Suprapubic skin (tissue), 4 donors: ENCODE results near the gene TMEM175.

ENCODE experiments used
- CTCF ChIP-seq, 2 donors: fragments of 200-600 bp in 1 of 2; fragments of 450-650 bp in 1 of 2; sonication (generic) in 1 of 2; IDR thresholded peaks; one replicate each; pipeline ENCODE4 v1.5.1; 2016 to 2019; ENCODE audit warnings: antibody characterized with exemption in 2 of 2, mild to moderate bottlenecking in 1 of 2, moderate library complexity in 1 of 2
- POLR2A ChIP-seq, 2 donors: fragments of 450-650 bp; IDR thresholded peaks; one replicate each; pipeline ENCODE4 v1.6.1; 2017; ENCODE audit warnings: antibody characterized with exemption in 2 of 2, mild to moderate bottlenecking in 2 of 2, moderate library complexity in 2 of 2
- POLR2AphosphoS5 ChIP-seq, 3 donors: sonication (generic); formaldehyde crosslinking; IDR thresholded peaks; one replicate each; pipeline ENCODE4 v1.6.1; 2017; ENCODE audit warnings: antibody characterized with exemption in 3 of 3

- TF ChIP-seq POLR2AphosphoS5 (IDR thresholded peaks at IDR 0.05), result no peak
- TF ChIP-seq CTCF (IDR thresholded peaks at IDR 0.05), result no peak
- no peak for TF ChIP-seq POLR2A (IDR thresholded peaks at IDR 0.05)
Observed at GRCh38 chr4:968221-968620, 36.0 kb downstream of the TMEM175 start.
